Neural progenitor cell (in vitro differentiated cells): ENCODE measurements around the gene KLF13.

Source experiments
- EZH2 ChIP-seq: fragments of 200-600 bp; sonication (generic); IDR thresholded peaks from 2 replicates; pipeline ENCODE4 v1.6.1; 2017; ENCODE audit warnings: antibody characterized with exemption, mild to moderate bottlenecking, moderate library complexity
- TF ChIP-seq, protein P1 (sequence below): fragments of 200-600 bp; sonication (generic); IDR thresholded peaks from 2 replicates; pipeline ENCODE4 v1.5.1; 2017; ENCODE audit warnings: antibody characterized with exemption, mild to moderate bottlenecking

DNA sequence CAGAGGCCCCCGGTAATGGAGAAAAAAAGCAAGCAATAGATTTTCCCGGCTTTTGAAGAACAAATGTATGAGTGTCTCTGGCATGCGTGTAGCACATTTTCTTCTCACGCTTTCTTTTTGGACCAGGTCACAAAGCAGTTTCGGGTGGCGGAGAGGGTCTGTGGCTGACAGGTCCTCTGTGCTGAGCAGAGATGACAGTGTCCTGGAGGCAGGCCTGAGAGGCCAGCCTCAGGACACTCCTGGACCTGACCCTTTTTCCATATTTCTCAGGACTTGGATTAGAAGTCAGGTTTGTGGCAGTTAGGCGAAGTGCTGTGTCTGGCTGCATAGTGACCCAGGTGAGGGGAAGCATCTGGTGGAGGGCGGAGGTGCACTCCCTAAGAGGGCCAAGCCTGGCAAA is 52.9 kb downstream of the KLF13 start:
- TF ChIP-seq, protein P1, sequence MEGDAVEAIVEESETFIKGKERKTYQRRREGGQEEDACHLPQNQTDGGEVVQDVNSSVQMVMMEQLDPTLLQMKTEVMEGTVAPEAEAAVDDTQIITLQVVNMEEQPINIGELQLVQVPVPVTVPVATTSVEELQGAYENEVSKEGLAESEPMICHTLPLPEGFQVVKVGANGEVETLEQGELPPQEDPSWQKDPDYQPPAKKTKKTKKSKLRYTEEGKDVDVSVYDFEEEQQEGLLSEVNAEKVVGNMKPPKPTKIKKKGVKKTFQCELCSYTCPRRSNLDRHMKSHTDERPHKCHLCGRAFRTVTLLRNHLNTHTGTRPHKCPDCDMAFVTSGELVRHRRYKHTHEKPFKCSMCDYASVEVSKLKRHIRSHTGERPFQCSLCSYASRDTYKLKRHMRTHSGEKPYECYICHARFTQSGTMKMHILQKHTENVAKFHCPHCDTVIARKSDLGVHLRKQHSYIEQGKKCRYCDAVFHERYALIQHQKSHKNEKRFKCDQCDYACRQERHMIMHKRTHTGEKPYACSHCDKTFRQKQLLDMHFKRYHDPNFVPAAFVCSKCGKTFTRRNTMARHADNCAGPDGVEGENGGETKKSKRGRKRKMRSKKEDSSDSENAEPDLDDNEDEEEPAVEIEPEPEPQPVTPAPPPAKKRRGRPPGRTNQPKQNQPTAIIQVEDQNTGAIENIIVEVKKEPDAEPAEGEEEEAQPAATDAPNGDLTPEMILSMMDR: no peak
- no peak for TF ChIP-seq EZH2
